ENCODE results near the gene DCLK1. TPM values are rescaled to one million over a fixed set of nuclear protein-coding genes. Genes with fewer than 3 reads are reported as not detected.

DCLK1 gene
- total RNA-seq, 2 donors from 2014 or later = 2.6 to 8.6 TPM

- DNase-seq (no peak), ATAC-seq (no peak)
- Histone ChIP-seq H3K9me3 (no peaks in the 10 kb centered on the region), H3K27me3 (no peaks in the 10 kb centered on the region), H3K27ac (no peak overlapping the region), H3K4me3 (no peak overlapping the region), H3K4me1 (no peaks in the 10 kb centered on the region), H3K36me3 (replicated peaks in 1 of 2; ENCODE audit: insufficient read depth in 1 of 2, low read depth in 2 of 2) (no peaks in the 10 kb centered on the region)
- WGBS, 2 donors = 56 to 75% methylated on average over 3 of the region's 3 CpGs
- TF ChIP-seq CTCF (IDR thresholded peaks at IDR 0.05) (no peak), POLR2A (IDR thresholded peaks at IDR 0.05) (no peak)
- intact Hi-C loops (cut with DNase I) = no loop called here
Measured at GRCh38 chr13:35770756-35771297, 360.4 kb downstream of the DCLK1 start.

GRCh38 chr13:35769812-35770211, 361.4 kb downstream of the DCLK1 start:
- Histone ChIP-seq H3K27ac (no peak overlapping the region), H3K9me3 (no peaks in the 10 kb centered on the region), H3K4me3 (no peak overlapping the region), H3K4me1 (no peaks in the 10 kb centered on the region), H3K36me3 (replicated peaks in 1 of 2; ENCODE audit: insufficient read depth in 1 of 2, low read depth in 2 of 2) (no peaks in the 10 kb centered on the region), H3K27me3 (no peaks in the 10 kb centered on the region)
- no peak for TF ChIP-seq POLR2A (IDR thresholded peaks at IDR 0.05)
- TF ChIP-seq CTCF (IDR thresholded peaks at IDR 0.05) = no peak
- WGBS, 2 donors = 37 to 49% methylated on average over 3 of the region's 3 CpGs
- no peak for DNase-seq
- intact Hi-C loops (cut with DNase I) = no loop called here
- ATAC-seq = no peak

DNA sequence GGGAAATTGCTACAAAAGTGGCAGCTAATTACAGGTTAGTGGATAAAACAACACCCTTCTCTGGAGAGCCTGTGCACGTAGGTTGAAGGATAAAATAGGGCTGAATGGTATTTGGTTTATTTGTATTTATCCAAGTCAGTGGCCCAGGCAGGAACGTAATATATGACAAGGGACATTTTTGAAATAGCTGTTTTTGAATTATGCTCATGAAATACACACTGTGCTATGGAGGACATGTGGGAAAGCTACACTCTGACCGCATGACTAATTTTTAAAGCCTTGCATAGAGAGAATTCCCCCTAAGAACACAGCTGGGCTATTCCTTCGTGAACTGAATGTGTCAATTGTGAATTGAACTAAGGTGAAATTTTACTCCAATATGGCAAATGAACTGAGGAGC, 362.6 kb downstream of the DCLK1 start:
- H3K27me3 ChIP-seq = no peaks in the 10 kb centered on the region
- H3K9me3 ChIP-seq = no peaks in the 10 kb centered on the region
- no peak overlapping the region for H3K4me3 ChIP-seq
- WGBS, 2 donors = 56 to 68% methylated on average over 4 of the region's 4 CpGs
- H3K27ac ChIP-seq = no peak overlapping the region
- TF ChIP-seq CTCF (IDR thresholded peaks at IDR 0.05) (no peak), POLR2A (IDR thresholded peaks at IDR 0.05) (no peak)
- H3K36me3 ChIP-seq (replicated peaks in 1 of 2; ENCODE audit: insufficient read depth in 1 of 2, low read depth in 2 of 2) = no peaks in the 10 kb centered on the region
- intact Hi-C loops (cut with DNase I) = no loop called here
- no peak for ATAC-seq
- no peak for DNase-seq
- no peaks in the 10 kb centered on the region for H3K4me1 ChIP-seq

DNA sequence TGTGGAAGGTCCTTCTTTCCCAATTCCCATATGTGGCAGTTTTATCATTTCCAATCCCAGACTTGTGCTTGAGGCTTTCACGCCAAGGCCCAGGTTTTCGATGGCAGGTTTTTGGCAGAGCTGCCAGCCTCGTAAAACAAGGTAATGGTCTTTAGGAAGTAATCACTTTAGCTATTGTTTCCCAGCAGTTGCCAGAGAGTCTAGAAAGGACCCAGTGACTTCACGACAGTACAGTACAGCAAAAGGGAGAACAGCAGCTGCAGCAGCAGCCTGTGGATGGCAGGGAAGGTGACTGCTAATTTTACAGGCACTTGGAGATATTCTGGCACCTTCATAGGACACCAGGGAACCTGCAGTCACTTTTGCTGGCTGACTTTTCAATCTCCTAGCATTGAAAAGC, 363.1 kb downstream of the DCLK1 start:
- Histone ChIP-seq H3K36me3 (replicated peaks in 1 of 2; ENCODE audit: insufficient read depth in 1 of 2, low read depth in 2 of 2) (no peaks in the 10 kb centered on the region), H3K4me1 (no peaks in the 10 kb centered on the region), H3K4me3 (no peak overlapping the region), H3K27me3 (no peaks in the 10 kb centered on the region), H3K9me3 (no peaks in the 10 kb centered on the region), H3K27ac (no peak overlapping the region)
- ATAC-seq (no peak), DNase-seq (no peak)
- 63 to 78% methylated on average over 4 of the region's 4 CpGs for WGBS, 2 donors
- intact Hi-C loops (cut with DNase I) = no loop called here
- TF ChIP-seq CTCF (IDR thresholded peaks at IDR 0.05) (no peak), POLR2A (IDR thresholded peaks at IDR 0.05) (no peak)

DNA sequence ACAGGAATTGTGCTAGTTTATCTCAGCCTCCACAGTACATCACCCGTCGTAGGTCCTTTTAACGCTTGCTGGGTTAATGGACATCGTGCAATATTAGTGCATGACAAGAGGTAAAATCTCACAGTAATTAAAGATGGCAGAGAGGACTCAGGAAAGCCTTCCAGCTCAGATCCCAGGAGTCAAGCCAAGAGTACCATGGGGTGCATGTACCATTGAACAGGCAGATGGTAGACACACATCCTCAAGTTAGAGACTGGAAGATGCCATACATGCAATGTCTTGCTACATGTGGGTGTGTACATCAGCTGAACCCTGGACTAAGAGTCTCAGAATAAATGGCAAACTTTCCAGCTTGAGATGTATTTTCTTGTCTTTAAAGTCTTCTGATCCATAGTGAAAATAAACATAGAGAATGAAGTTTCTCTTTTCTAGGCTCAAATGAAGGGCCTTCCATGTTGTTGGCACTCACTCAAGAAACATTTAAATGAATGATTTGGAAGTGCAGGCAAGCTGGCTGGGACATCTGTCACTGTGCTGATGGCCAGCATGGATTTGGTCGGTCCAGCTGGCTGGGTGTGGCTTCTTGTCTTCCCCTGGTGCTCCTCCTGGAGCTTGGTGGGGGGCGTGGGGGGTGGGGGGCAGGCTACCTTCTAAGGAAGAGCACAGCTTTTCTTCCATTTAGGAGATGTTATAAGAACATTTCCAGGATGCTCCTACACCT, 363.8 kb downstream of the DCLK1 start:
- no peak overlapping the region for H3K27ac ChIP-seq
- no peaks in the 10 kb centered on the region for H3K9me3 ChIP-seq
- H3K4me1 ChIP-seq = no peaks in the 10 kb centered on the region
- TF ChIP-seq POLR2A (IDR thresholded peaks at IDR 0.05) (no peak), CTCF (IDR thresholded peaks at IDR 0.05) (no peak)
- DNase-seq = no peak
- no peaks in the 10 kb centered on the region for H3K27me3 ChIP-seq
- WGBS, 2 donors = 64 to 69% methylated on average over 6 of the region's 6 CpGs
- ATAC-seq = no peak
- no peak overlapping the region for H3K4me3 ChIP-seq
- intact Hi-C loops (cut with DNase I) = no loop called here
- H3K36me3 ChIP-seq (replicated peaks in 1 of 2; ENCODE audit: insufficient read depth in 1 of 2, low read depth in 2 of 2) = no peaks in the 10 kb centered on the region

Measured in body of pancreas (tissue), 4 donors.